Measurements from ENCODE around the gene NRG2. TPM values are rescaled to one million over a fixed set of nuclear protein-coding genes. Genes with fewer than 3 reads are reported as not detected.

NRG2 gene
- total and polyA plus RNA-seq, 2 of the 4 experiments (the other 2 are of a cell fraction) = 0.18 TPM; not detected in 1

GRCh38 chr5:139817362-139817761 is 225.7 kb downstream of the NRG2 start:
- intact Hi-C loops (cut with micrococcal nuclease) = no loop called here
- H3K4me1 ChIP-seq (ENCODE audit: control insufficient read depth, insufficient read depth, low read length) = no peaks in the 10 kb centered on the region
- no peak overlapping the region for H3K9ac ChIP-seq (ENCODE audit: low read depth, low read length)
- no peak overlapping the region for H3K14ac ChIP-seq (replicated peaks; ENCODE audit: low read depth, low read length)
- no peak overlapping the region for H4K91ac ChIP-seq (ENCODE audit: insufficient read depth, low read depth, low read length)
- ChIA-PET CTCF (no interaction called here), POLR2A (ENCODE audit: unreplicated experiment) (no interaction called here)
- no peak overlapping the region for H2BK120ac ChIP-seq (ENCODE audit: low read depth, low read length)
- TF ChIP-seq MAFK (IDR thresholded peaks at IDR 0.05; ENCODE audit: low read depth, low read length) (no peak), NFE2L2 (IDR thresholded peaks at IDR 0.05; ENCODE audit: low read depth, low read length) (no peak), CHD1 (IDR thresholded peaks at IDR 0.05; ENCODE audit: low read depth, low read length) (no peak), MAZ (IDR thresholded peaks at IDR 0.05; ENCODE audit: borderline replicate concordance, low read depth, low read length) (no peak), RAD21 (IDR thresholded peaks at IDR 0.05; ENCODE audit: low read length) (no peak), CTCF (conservative IDR thresholded peaks at IDR 0.05; ENCODE audit: low read depth, low read length) (no peak), RFX5 (IDR thresholded peaks at IDR 0.05; ENCODE audit: low read depth, low read length) (no peak), FOS (IDR thresholded peaks at IDR 0.05; ENCODE audit: low read depth, low read length) (no peak), BHLHE40 (IDR thresholded peaks at IDR 0.05; ENCODE audit: low read depth, low read length) (no peak), ELK1 (IDR thresholded peaks at IDR 0.05; ENCODE audit: borderline replicate concordance, low read depth, low read length) (no peak), POLR2A (IDR thresholded peaks at IDR 0.05; ENCODE audit: low read depth, low read length) (no peak), SMC3 (IDR thresholded peaks at IDR 0.05; ENCODE audit: low read depth, low read length) (no peak), MXI1 (IDR thresholded peaks at IDR 0.05; ENCODE audit: borderline replicate concordance, low read depth, low read length) (no peak), RCOR1 (IDR thresholded peaks at IDR 0.05; ENCODE audit: insufficient replicate concordance, low read length) (no peak), USF2 (IDR thresholded peaks at IDR 0.05; ENCODE audit: low read depth, low read length) (no peak), CEBPB (IDR thresholded peaks at IDR 0.05; ENCODE audit: low read depth, low read length) (no peak)
- no TSS peak for BruUV-seq (replicated peaks)
- H3K23ac ChIP-seq (ENCODE audit: low read depth, low read length) = no peak overlapping the region
- peaks cover 33% of the 10 kb centered on the region for H3K27me3 ChIP-seq (ENCODE audit: control insufficient read depth, insufficient read depth, low read length)
- H3K18ac ChIP-seq (ENCODE audit: low read depth, low read length) = no peak overlapping the region
- H4K20me1 ChIP-seq (ENCODE audit: insufficient read depth, low read length) = no peaks in the 10 kb centered on the region
- H2AFZ ChIP-seq (replicated peaks; ENCODE audit: low read length, poor library complexity) = no peak overlapping the region
- H2BK20ac ChIP-seq (ENCODE audit: low read depth, low read length) = no peak overlapping the region
- no peak overlapping the region for H3K56ac ChIP-seq (ENCODE audit: extremely low read depth, insufficient read depth, low read length)
- H2AK9ac ChIP-seq (replicated peaks; ENCODE audit: low read depth, low read length, poor library complexity) = no peak overlapping the region
- peaks cover 2% of the 10 kb centered on the region; the same call in 1 of the 2 replicates for H3K9me3 ChIP-seq (ENCODE audit: control insufficient read depth, insufficient read depth, low read length)
- H3K79me1 ChIP-seq (ENCODE audit: low read depth in 1 of 2, low read length in 2 of 2) = no peaks in the 10 kb centered on the region
- H3K4me2 ChIP-seq (ENCODE audit: low read depth, low read length) = no peak overlapping the region
- in situ Hi-C loops (cut with MboI; ENCODE audit: low sequenced_read_pairs) = no loop called here
- no peak overlapping the region for H3K27ac ChIP-seq (ENCODE audit: insufficient read depth, low read length)
- H2BK15ac ChIP-seq (ENCODE audit: low read depth, low read length) = no peak overlapping the region
- WGBS, 2 experiments (ENCODE audit: extremely low coverage in 2 of 2, insufficient read length in 1 of 2) = no CpG with 5 or more reads among the region's 8 CpGs
- no peak overlapping the region for H3K4me3 ChIP-seq (ENCODE audit: insufficient read depth, low read depth, low read length)
- no peak overlapping the region for H2AK5ac ChIP-seq (ENCODE audit: low read depth, low read length)
- dilution Hi-C loops (cut with HindIII; ENCODE audit: low sequenced_read_pairs, unreplicated experiment) = no loop called here
- no peak overlapping the region for H4K5ac ChIP-seq (ENCODE audit: low read depth, low read length)
- no peak overlapping the region for H2BK5ac ChIP-seq (ENCODE audit: low read depth, low read length, poor library complexity, severe bottlenecking)
- no peaks in the 10 kb centered on the region for H3K36me3 ChIP-seq (ENCODE audit: control insufficient read depth, insufficient read depth, low read length)
- no peaks in the 10 kb centered on the region for H3K9me1 ChIP-seq (ENCODE audit: insufficient read depth, low read length)
- ATAC-seq (ENCODE audit: low read depth) = no peak
- no peak for DNase-seq
- H4K8ac ChIP-seq (ENCODE audit: low read depth in 2 of 2, low read length in 2 of 2) = no peak overlapping the region
- no peak overlapping the region for H3K4ac ChIP-seq (ENCODE audit: low read depth, low read length)

Data from IMR-90 (cell line).